HEK293 (cell line): Measurements from ENCODE around the gene KCNK18.

Source experiments
- CTCF ChIA-PET: fragments of 350-600 bp; formaldehyde crosslinking; extraction: SDS; loops from one replicate; lab custom pipeline; 2021; ENCODE audit warnings: antibody characterized with exemption; lab: Yijun Ruan, JAX
- POLR2A ChIA-PET: fragments of 300-600 bp; formaldehyde crosslinking; extraction: SDS; loops from one replicate; lab custom pipeline; 2020; ENCODE audit warnings: antibody characterized with exemption, inconsistent platforms; lab: Yijun Ruan, JAX
- H3K27ac ChIP-seq: fragments of 200-500 bp; sonication (Bioruptor generic); 2 replicates; pipeline ENCODE4 v1.5.1; 2014; ENCODE audit warnings: low read depth, low read length, control low read depth, inconsistent platforms; ENCODE audit errors: extremely low read depth
- H3K36me3 ChIP-seq, 2 experiments: fragments of 200-500 bp in 1 of 2; sonication (Bioruptor generic) in 1 of 2; 1 replicate in 1 of 2; 2 replicates in 1 of 2; pipeline ENCODE4 v1.5.1; 2014 to 2017; ENCODE audit warnings: inconsistent platforms in 2 of 2, low read length in 2 of 2; ENCODE audit not compliant: control insufficient read depth in 2 of 2, insufficient read depth in 1 of 2
- H3K4me1 ChIP-seq: fragments of 200-500 bp; sonication (Bioruptor generic); 2 replicates; pipeline ENCODE4 v1.5.1; 2014; ENCODE audit warnings: mild to moderate bottlenecking, low read length, inconsistent platforms; ENCODE audit not compliant: control insufficient read depth, insufficient read depth
- H3K4me3 ChIP-seq: 2 replicates; pipeline ENCODE4 v1.5.1; 2011; ENCODE audit warnings: low read depth, mild to moderate bottlenecking, control low read depth, low read length, moderate library complexity
- H3K9me3 ChIP-seq: fragments of 200-500 bp; sonication (Bioruptor generic); 2 replicates; pipeline ENCODE4 v1.5.1; 2014; ENCODE audit warnings: low read depth, low read length, inconsistent platforms; ENCODE audit not compliant: control insufficient read depth, insufficient read depth
- BCL11B ChIP-seq: fragments of 450-650 bp; formaldehyde crosslinking; IDR thresholded peaks from 2 replicates; pipeline ENCODE4 v1.5.1; 2016; ENCODE audit warnings: low read depth, missing biosample characterization, missing genetic modification characterization
- GLIS1 ChIP-seq: fragments of 450-650 bp; formaldehyde crosslinking; IDR thresholded peaks from 2 replicates; pipeline ENCODE4 v1.5.1; 2016; ENCODE audit warnings: missing biosample characterization, missing genetic modification characterization
- RBAK ChIP-seq: fragments of 450-650 bp; formaldehyde crosslinking; IDR thresholded peaks from 2 replicates; pipeline ENCODE4 v1.5.1; 2016; ENCODE audit warnings: missing biosample characterization, missing genetic modification characterization
- REPIN1 ChIP-seq: fragments of 450-650 bp; formaldehyde crosslinking; IDR thresholded peaks from 2 replicates; pipeline ENCODE4 v1.5.1; 2017; ENCODE audit warnings: missing biosample characterization, missing genetic modification characterization, low read depth
- SCRT2 ChIP-seq: fragments of 450-650 bp; formaldehyde crosslinking; IDR thresholded peaks from 2 replicates; pipeline ENCODE4 v1.5.1; 2016; ENCODE audit warnings: missing biosample characterization, missing genetic modification characterization
- SP2 ChIP-seq: fragments of 450-650 bp; formaldehyde crosslinking; IDR thresholded peaks from 2 replicates; pipeline ENCODE4 v1.5.1; 2016; ENCODE audit warnings: missing biosample characterization, missing genetic modification characterization
- ZBTB17 ChIP-seq: fragments of 450-650 bp; formaldehyde crosslinking; IDR thresholded peaks from 2 replicates; pipeline ENCODE4 v1.5.1; 2016; ENCODE audit warnings: missing biosample characterization, missing genetic modification characterization
- ZFHX2 ChIP-seq: fragments of 450-650 bp; formaldehyde crosslinking; conservative IDR thresholded peaks from 2 replicates; pipeline ENCODE4 v1.5.1; 2016; ENCODE audit warnings: missing biosample characterization, missing genetic modification characterization
- ZFP3 ChIP-seq: fragments of 450-650 bp; formaldehyde crosslinking; IDR thresholded peaks from 2 replicates; pipeline ENCODE4 v1.5.1; 2016; ENCODE audit warnings: low read depth, missing biosample characterization, missing genetic modification characterization
- ZNF146 ChIP-seq: fragments of 450-650 bp; formaldehyde crosslinking; IDR thresholded peaks from 2 replicates; pipeline ENCODE4 v1.5.1; 2016; ENCODE audit warnings: missing biosample characterization, missing genetic modification characterization
- ZNF174 ChIP-seq: fragments of 450-650 bp; formaldehyde crosslinking; IDR thresholded peaks from 2 replicates; pipeline ENCODE4 v1.5.0; 2017; ENCODE audit warnings: missing biosample characterization, mild to moderate bottlenecking, missing genetic modification characterization
- ZNF354C ChIP-seq: fragments of 450-650 bp; formaldehyde crosslinking; IDR thresholded peaks from 2 replicates; pipeline ENCODE4 v1.5.1; 2016; ENCODE audit warnings: missing biosample characterization, missing genetic modification characterization, low read depth, borderline replicate concordance
- ZNF366 ChIP-seq: fragments of 450-650 bp; formaldehyde crosslinking; conservative IDR thresholded peaks from 2 replicates; pipeline ENCODE4 v1.5.1; 2016; ENCODE audit warnings: missing biosample characterization, missing genetic modification characterization
- ZNF394 ChIP-seq: fragments of 450-650 bp; formaldehyde crosslinking; IDR thresholded peaks from 2 replicates; pipeline ENCODE4 v1.5.1; 2016; ENCODE audit warnings: missing biosample characterization, missing genetic modification characterization, mild to moderate bottlenecking, moderate library complexity, borderline replicate concordance
- ZNF521 ChIP-seq: fragments of 450-650 bp; formaldehyde crosslinking; IDR thresholded peaks from 2 replicates; pipeline ENCODE4 v1.5.1; 2017; ENCODE audit warnings: missing biosample characterization, mild to moderate bottlenecking, missing genetic modification characterization
- ZNF701 ChIP-seq: fragments of 450-650 bp; formaldehyde crosslinking; IDR thresholded peaks from 2 replicates; pipeline ENCODE4 v1.5.1; 2016; ENCODE audit warnings: missing biosample characterization, missing genetic modification characterization
- TF ChIP-seq, protein P1 (sequence below): fragments of 450-650 bp; formaldehyde crosslinking; IDR thresholded peaks from 2 replicates; pipeline ENCODE4 v1.5.0; 2017; ENCODE audit warnings: missing biosample characterization, missing genetic modification characterization, borderline replicate concordance
- TF ChIP-seq, protein P2 (sequence below): fragments of 450-650 bp; formaldehyde crosslinking; IDR thresholded peaks from 2 replicates; pipeline ENCODE4 v1.5.1; 2017; ENCODE audit warnings: missing biosample characterization, missing genetic modification characterization
- TF ChIP-seq, protein P3 (sequence below): fragments of 450-650 bp; formaldehyde crosslinking; conservative IDR thresholded peaks from 2 replicates; pipeline ENCODE4 v1.5.1; 2016; ENCODE audit warnings: low read depth, missing biosample characterization, missing genetic modification characterization
- TF ChIP-seq, protein P4 (sequence below): fragments of 450-650 bp; formaldehyde crosslinking; IDR thresholded peaks from 2 replicates; pipeline ENCODE4 v1.5.1; 2016; ENCODE audit warnings: missing biosample characterization, missing genetic modification characterization

KCNK18 gene

DNA sequence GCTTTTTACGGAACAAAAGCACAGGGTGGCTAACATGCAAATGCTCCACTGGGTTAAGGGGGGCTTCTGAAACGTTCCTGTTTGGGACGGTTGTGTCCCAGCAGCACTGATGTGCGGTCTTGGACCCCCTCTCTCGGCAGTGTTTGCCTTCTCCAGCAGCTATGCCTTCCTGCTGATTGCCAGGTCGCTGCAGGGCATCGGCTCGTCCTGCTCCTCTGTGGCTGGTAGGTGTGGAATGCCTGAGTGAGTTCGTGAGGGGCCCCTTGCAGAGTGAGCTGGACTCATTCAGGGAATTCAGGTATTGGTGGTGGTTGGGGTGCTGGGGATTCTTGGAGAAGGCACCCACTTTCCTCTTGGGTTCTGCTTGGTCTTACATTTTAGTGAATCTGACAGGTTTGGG lies 56.6 kb downstream of the KCNK18 start:
- ChIA-PET CTCF (no interaction called here), POLR2A (no interaction called here)
- Histone ChIP-seq H3K36me3 (no peaks in the 10 kb centered on the region), H3K4me1 (no peaks in the 10 kb centered on the region), H3K27ac (no peak overlapping the region), H3K4me3 (no peak overlapping the region), H3K9me3 (no peaks in the 10 kb centered on the region)
- TF ChIP-seq SP2 (tag by site-specific recombination) (no peak), ZFHX2 (tag by site-specific recombination) (no peak), ZNF146 (tag by site-specific recombination) (no peak), ZNF366 (no peak), ZNF174 (tag by site-specific recombination) (no peak), ZNF354C (tag by site-specific recombination) (no peak), ZNF521 (tag by site-specific recombination) (no peak), RBAK (tag by site-specific recombination) (no peak), ZFP3 (tag by site-specific recombination) (no peak), ZNF701 (tag by site-specific recombination) (no peak), SCRT2 (tag by site-specific recombination) (no peak), GLIS1 (tag by site-specific recombination) (no peak), ZBTB17 (tag by site-specific recombination) (no peak), ZNF394 (tag by site-specific recombination) (no peak), BCL11B (tag by site-specific recombination) (no peak)
- TF ChIP-seq, protein P1, sequence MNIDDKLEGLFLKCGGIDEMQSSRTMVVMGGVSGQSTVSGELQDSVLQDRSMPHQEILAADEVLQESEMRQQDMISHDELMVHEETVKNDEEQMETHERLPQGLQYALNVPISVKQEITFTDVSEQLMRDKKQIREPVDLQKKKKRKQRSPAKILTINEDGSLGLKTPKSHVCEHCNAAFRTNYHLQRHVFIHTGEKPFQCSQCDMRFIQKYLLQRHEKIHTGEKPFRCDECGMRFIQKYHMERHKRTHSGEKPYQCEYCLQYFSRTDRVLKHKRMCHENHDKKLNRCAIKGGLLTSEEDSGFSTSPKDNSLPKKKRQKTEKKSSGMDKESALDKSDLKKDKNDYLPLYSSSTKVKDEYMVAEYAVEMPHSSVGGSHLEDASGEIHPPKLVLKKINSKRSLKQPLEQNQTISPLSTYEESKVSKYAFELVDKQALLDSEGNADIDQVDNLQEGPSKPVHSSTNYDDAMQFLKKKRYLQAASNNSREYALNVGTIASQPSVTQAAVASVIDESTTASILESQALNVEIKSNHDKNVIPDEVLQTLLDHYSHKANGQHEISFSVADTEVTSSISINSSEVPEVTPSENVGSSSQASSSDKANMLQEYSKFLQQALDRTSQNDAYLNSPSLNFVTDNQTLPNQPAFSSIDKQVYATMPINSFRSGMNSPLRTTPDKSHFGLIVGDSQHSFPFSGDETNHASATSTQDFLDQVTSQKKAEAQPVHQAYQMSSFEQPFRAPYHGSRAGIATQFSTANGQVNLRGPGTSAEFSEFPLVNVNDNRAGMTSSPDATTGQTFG, result no peak
- TF ChIP-seq, protein P2, sequence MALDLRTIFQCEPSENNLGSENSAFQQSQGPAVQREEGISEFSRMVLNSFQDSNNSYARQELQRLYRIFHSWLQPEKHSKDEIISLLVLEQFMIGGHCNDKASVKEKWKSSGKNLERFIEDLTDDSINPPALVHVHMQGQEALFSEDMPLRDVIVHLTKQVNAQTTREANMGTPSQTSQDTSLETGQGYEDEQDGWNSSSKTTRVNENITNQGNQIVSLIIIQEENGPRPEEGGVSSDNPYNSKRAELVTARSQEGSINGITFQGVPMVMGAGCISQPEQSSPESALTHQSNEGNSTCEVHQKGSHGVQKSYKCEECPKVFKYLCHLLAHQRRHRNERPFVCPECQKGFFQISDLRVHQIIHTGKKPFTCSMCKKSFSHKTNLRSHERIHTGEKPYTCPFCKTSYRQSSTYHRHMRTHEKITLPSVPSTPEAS (tag by site-specific recombination), result no peak
- TF ChIP-seq, protein P3, sequence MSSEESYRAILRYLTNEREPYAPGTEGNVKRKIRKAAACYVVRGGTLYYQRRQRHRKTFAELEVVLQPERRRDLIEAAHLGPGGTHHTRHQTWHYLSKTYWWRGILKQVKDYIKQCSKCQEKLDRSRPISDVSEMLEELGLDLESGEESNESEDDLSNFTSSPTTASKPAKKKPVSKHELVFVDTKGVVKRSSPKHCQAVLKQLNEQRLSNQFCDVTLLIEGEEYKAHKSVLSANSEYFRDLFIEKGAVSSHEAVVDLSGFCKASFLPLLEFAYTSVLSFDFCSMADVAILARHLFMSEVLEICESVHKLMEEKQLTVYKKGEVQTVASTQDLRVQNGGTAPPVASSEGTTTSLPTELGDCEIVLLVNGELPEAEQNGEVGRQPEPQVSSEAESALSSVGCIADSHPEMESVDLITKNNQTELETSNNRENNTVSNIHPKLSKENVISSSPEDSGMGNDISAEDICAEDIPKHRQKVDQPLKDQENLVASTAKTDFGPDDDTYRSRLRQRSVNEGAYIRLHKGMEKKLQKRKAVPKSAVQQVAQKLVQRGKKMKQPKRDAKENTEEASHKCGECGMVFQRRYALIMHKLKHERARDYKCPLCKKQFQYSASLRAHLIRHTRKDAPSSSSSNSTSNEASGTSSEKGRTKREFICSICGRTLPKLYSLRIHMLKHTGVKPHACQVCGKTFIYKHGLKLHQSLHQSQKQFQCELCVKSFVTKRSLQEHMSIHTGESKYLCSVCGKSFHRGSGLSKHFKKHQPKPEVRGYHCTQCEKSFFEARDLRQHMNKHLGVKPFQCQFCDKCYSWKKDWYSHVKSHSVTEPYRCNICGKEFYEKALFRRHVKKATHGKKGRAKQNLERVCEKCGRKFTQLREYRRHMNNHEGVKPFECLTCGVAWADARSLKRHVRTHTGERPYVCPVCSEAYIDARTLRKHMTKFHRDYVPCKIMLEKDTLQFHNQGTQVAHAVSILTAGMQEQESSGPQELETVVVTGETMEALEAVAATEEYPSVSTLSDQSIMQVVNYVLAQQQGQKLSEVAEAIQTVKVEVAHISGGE, result no peak

DNA sequence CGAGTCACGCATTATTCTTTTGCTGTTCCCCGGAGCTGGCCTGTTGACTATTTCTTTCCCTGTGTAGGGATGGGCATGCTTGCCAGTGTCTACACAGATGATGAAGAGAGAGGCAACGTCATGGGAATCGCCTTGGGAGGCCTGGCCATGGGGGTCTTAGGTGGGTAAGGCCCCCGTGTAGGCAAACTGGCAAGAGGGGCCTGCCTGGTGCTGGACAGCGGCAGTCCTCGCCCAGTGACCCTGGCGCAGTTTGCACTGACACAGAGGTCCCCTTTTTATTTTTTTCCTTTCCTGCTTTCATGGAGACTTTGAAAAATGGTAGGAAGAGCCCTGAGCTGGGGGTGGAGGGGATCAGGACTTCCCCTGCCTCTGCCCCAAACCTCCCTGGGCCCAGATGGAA lies 57.0 kb downstream of the KCNK18 start:
- Histone ChIP-seq H3K9me3 (no peaks in the 10 kb centered on the region), H3K27ac (no peak overlapping the region), H3K36me3 (no peaks in the 10 kb centered on the region), H3K4me1 (no peaks in the 10 kb centered on the region), H3K4me3 (no peak overlapping the region)
- CTCF ChIA-PET, result interaction anchor here (0.6 kb wide), 1 partner anchor 112 kb away, joined by 3 read pairs; no protein-coding TSS in a partner anchor
- POLR2A ChIA-PET, result no interaction called here
- TF ChIP-seq, protein P4, sequence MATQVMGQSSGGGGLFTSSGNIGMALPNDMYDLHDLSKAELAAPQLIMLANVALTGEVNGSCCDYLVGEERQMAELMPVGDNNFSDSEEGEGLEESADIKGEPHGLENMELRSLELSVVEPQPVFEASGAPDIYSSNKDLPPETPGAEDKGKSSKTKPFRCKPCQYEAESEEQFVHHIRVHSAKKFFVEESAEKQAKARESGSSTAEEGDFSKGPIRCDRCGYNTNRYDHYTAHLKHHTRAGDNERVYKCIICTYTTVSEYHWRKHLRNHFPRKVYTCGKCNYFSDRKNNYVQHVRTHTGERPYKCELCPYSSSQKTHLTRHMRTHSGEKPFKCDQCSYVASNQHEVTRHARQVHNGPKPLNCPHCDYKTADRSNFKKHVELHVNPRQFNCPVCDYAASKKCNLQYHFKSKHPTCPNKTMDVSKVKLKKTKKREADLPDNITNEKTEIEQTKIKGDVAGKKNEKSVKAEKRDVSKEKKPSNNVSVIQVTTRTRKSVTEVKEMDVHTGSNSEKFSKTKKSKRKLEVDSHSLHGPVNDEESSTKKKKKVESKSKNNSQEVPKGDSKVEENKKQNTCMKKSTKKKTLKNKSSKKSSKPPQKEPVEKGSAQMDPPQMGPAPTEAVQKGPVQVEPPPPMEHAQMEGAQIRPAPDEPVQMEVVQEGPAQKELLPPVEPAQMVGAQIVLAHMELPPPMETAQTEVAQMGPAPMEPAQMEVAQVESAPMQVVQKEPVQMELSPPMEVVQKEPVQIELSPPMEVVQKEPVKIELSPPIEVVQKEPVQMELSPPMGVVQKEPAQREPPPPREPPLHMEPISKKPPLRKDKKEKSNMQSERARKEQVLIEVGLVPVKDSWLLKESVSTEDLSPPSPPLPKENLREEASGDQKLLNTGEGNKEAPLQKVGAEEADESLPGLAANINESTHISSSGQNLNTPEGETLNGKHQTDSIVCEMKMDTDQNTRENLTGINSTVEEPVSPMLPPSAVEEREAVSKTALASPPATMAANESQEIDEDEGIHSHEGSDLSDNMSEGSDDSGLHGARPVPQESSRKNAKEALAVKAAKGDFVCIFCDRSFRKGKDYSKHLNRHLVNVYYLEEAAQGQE, result peak; percentile 88
- TF ChIP-seq REPIN1 (tag by site-specific recombination) (no peak), ZNF174 (tag by site-specific recombination) (no peak)
